HEK293T (cell line): ENCODE results near the gene MYO9A.

ENCODE experiments used
- CTCF ChIA-PET: fragments of 350-600 bp; formaldehyde crosslinking; extraction: SDS; loops from one replicate; lab custom pipeline; 2021; ENCODE audit warnings: antibody characterized with exemption, inconsistent platforms; lab: Yijun Ruan, JAX
- POLR2A ChIA-PET: fragments of 350-600 bp; formaldehyde crosslinking; extraction: SDS; loops from one replicate; lab custom pipeline; 2020; ENCODE audit warnings: antibody characterized with exemption, inconsistent platforms; lab: Yijun Ruan, JAX
- DNase-seq: peaks from one replicate; pipeline ENCODE4 v3.0.0; 2012; ENCODE audit warnings: mixed read lengths; ENCODE audit errors: extremely low spot score
- ARNT ChIP-seq: fragments of 450-650 bp; IDR thresholded peaks from 2 replicates; pipeline ENCODE4 v1.6.1; 2017; ENCODE audit warnings: mild to moderate bottlenecking
- BHLHE40 ChIP-seq: fragments of 450-650 bp; IDR thresholded peaks from 2 replicates; pipeline ENCODE4 v1.6.1; 2016; ENCODE audit warnings: mild to moderate bottlenecking, moderate library complexity, borderline replicate concordance
- CTBP1 ChIP-seq: fragments of 450-650 bp; IDR thresholded peaks from 2 replicates; pipeline ENCODE4 v1.6.1; 2016; ENCODE audit warnings: borderline replicate concordance
- ELF4 ChIP-seq: fragments of 450-650 bp; IDR thresholded peaks from 2 replicates; pipeline ENCODE4 v1.6.1; 2017; ENCODE audit warnings: antibody characterized with exemption
- FOXA1 ChIP-seq: fragments of 450-650 bp; IDR thresholded peaks from 2 replicates; pipeline ENCODE4 v1.6.1; 2016; ENCODE audit warnings: mild to moderate bottlenecking
- FOXK2 ChIP-seq: fragments of 450-650 bp; IDR thresholded peaks from 2 replicates; pipeline ENCODE4 v1.6.1; 2016; ENCODE audit warnings: mild to moderate bottlenecking
- FOXM1 ChIP-seq: fragments of 450-650 bp; IDR thresholded peaks from 2 replicates; pipeline ENCODE4 v1.6.1; 2017; ENCODE audit warnings: mild to moderate bottlenecking, borderline replicate concordance
- HDGF ChIP-seq: fragments of 450-650 bp; IDR thresholded peaks from 2 replicates; pipeline ENCODE4 v1.6.1; 2017; ENCODE audit warnings: antibody characterized with exemption, borderline replicate concordance
- L3MBTL2 ChIP-seq: fragments of 450-650 bp; conservative IDR thresholded peaks from 2 replicates; pipeline ENCODE4 v1.6.1; 2016; ENCODE audit warnings: mild to moderate bottlenecking
- LEF1 ChIP-seq: fragments of 450-650 bp; IDR thresholded peaks from 2 replicates; pipeline ENCODE4 v1.6.1; 2017; ENCODE audit warnings: mild to moderate bottlenecking, borderline replicate concordance
- NFRKB ChIP-seq: fragments of 450-650 bp; IDR thresholded peaks from 2 replicates; pipeline ENCODE4 v1.6.1; 2016; ENCODE audit warnings: mild to moderate bottlenecking, moderate library complexity
- SP1 ChIP-seq: fragments of 450-650 bp; IDR thresholded peaks from 2 replicates; pipeline ENCODE4 v1.6.1; 2017
- SUZ12 ChIP-seq: fragments of 450-650 bp; IDR thresholded peaks from 2 replicates; pipeline ENCODE4 v1.6.1; 2016; ENCODE audit warnings: mild to moderate bottlenecking
- TARDBP ChIP-seq: fragments of 450-650 bp; IDR thresholded peaks from 2 replicates; pipeline ENCODE4 v1.6.1; 2016
- ZNF384 ChIP-seq: fragments of 450-650 bp; IDR thresholded peaks from 2 replicates; pipeline ENCODE4 v1.6.1; 2016
- TF ChIP-seq, protein P1 (sequence below): fragments of 450-650 bp; IDR thresholded peaks from 2 replicates; pipeline ENCODE4 v1.6.1; 2016

Gene MYO9A

DNA sequence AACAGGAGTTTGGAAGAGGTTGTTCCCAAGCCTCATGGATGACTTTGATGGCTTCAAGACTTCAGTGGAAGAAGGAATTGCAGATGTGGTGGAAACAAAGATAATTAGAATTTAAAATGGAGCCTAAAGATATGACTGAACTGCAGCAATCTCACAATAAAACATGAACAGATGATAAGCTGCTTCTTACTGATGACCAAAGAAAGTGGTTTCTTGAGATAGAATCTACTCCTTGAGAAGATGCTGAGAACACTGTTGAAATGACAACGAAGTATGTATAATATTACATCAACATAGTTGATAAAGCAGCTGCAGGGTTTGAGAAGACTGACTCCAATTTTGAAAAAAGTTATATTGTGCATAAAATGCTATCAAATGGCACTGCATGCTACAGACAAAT, 21.2 kb downstream of the MYO9A start:
- TF ChIP-seq HDGF (no peak), L3MBTL2 (no peak), ELF4 (no peak), LEF1 (no peak), NFRKB (no peak), CTBP1 (no peak), SUZ12 (no peak), TARDBP (no peak), SP1 (no peak), FOXM1 (no peak)
- TF ChIP-seq, protein P1, sequence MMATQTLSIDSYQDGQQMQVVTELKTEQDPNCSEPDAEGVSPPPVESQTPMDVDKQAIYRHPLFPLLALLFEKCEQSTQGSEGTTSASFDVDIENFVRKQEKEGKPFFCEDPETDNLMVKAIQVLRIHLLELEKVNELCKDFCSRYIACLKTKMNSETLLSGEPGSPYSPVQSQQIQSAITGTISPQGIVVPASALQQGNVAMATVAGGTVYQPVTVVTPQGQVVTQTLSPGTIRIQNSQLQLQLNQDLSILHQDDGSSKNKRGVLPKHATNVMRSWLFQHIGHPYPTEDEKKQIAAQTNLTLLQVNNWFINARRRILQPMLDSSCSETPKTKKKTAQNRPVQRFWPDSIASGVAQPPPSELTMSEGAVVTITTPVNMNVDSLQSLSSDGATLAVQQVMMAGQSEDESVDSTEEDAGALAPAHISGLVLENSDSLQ: no peak
- DNase-seq: no peak
- ChIA-PET CTCF (no interaction called here), POLR2A (no interaction called here)

DNA sequence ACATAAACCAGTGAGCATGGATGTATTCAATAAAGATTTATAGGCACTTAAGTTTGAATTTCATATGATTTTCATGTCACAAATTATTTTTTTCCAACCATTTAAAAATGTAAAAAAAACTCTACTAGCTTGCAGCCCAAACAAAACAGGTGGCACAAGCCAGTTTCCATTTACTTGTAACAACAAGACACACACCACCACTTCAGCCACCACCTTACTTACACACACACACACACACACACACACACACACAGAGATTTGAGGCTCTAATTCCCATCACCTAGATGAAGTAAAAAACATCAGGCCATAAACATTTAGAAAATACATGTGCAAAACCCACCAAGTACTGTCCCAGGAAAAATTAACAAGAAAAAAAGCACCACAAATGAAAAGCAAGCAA, 25.3 kb downstream of the MYO9A start:
- POLR2A ChIA-PET: interaction anchor here (0.8 kb wide), 1 partner anchor 25 kb away, joined by 4 read pairs; the partner anchor contains the start of genes MYO9A and SENP8
- CTCF ChIA-PET: no interaction called here
- TF ChIP-seq TARDBP (no peak), SUZ12 (no peak), SP1 (no peak)
- DNase-seq: no peak

DNA sequence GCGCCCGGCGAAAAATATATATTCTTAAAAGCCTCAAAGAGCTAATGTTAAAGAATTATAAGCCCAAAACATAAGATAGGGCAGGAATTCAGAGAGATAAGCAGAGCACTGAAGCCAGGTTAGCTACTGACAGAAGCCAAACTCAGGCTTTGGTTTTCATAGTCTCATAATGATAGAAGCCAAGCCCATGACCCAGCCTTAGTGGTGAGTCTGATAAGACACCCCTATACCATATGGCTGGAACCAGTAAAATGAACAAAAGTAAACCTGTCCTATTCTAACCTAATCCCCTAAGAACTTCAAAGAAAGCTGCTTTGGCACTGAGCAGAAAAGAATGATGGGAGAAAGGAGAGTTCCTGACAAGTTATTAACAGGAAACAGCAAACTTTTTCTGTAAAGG, 25.9 kb downstream of the MYO9A start:
- no peak for TF ChIP-seq LEF1
- no peak for TF ChIP-seq TARDBP
- TF ChIP-seq FOXM1: no peak
- TF ChIP-seq ARNT: no peak
- no peak for TF ChIP-seq FOXK2
- TF ChIP-seq FOXA1: no peak
- TF ChIP-seq SP1: no peak
- DNase-seq: no peak
- POLR2A ChIA-PET: interaction anchor here (0.8 kb wide), 1 partner anchor 26 kb away, joined by 4 read pairs; the partner anchor contains the start of genes MYO9A and SENP8
- CTCF ChIA-PET: interaction anchor here (0.5 kb wide), 1 partner anchor 307 kb away, joined by 3 read pairs; no protein-coding TSS in a partner anchor

DNA sequence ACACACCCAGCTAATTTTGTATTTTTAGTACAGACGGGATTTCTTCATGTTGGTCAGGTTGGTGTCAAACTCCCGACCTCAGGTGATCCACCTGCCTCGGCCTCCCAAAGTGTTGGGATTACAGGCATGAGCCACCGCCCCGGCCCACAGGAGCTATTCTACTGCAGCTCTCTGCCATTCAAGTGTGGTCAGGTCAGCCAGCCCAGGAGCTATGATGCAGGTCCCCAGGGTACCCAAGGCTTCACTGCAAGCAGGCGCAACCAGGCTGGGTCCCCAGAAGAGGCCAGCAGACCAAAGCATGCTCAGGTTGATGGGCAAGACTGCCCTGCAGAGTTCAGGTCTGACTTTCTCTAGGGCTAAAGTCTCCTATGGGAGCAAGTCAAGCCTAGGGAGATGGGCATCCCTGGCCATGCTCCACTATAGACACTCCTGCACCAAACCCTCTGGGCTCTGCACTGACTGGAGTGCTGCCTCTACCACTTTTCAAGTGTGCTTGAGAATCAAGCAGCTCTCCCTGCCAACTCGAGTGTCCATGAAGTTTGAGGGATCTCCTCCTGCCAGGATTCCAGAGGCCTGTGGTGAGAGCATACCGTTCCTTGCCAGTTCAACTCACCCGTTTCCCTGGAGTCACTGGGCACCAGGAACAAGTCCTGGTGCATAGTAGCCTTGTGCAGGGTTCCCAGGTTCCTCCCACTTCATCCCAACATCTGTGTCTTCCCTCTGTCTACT, 30.9 kb downstream of the MYO9A start:
- POLR2A ChIA-PET: no interaction called here
- TF ChIP-seq FOXA1: no peak
- no peak for TF ChIP-seq FOXM1
- no peak for TF ChIP-seq HDGF
- no peak for TF ChIP-seq ZNF384
- TF ChIP-seq, protein P1: no peak
- TF ChIP-seq SUZ12: no peak
- TF ChIP-seq LEF1: no peak
- TF ChIP-seq CTBP1: no peak
- CTCF ChIA-PET: no interaction called here
- DNase-seq: no peak

DNA sequence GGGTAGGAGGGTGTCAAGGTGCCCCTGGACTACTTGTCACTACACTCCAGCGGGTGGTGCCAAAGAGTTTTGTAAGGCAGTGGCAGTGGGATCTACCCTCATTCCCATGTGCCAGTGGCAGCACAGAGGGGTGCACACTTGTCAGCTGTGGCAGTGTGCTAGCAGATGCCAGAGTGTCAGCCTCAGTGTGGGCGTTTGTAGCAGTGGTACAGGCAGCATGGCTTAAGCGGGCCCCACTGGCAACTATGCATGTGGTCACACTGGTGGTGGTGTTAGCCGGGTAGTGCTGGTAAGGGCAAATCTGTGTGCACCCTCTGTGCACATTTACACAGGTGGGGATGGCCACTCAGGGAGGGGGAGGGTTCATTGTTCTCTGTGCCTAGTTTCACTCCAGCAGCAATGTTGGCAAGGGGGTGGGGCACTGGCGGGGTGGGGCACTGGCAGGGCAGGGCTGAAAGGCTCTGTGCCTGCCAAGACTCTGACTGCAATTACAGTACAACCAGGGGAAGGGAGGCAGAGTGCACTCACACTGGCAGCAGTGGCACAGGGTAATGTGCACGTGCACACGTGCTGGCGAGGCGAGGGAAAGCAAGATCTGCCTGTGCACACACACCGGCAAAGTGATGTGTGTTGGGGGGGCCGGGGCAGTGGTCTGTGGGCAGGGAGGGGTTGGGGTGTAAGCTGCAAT, 31.8 kb downstream of the MYO9A start:
- no peak for DNase-seq
- TF ChIP-seq FOXK2 (no peak), FOXA1 (no peak), LEF1 (no peak), NFRKB (no peak), TARDBP (no peak), ELF4 (no peak), ZNF384 (no peak), FOXM1 (no peak), BHLHE40 (no peak), L3MBTL2 (no peak), HDGF (no peak)
- TF ChIP-seq, protein P1: no peak
- ChIA-PET POLR2A (no interaction called here), CTCF (interaction anchor here (0.6 kb wide), 1 partner anchor 140 kb away, joined by 3 read pairs; no protein-coding TSS in a partner anchor)

DNA sequence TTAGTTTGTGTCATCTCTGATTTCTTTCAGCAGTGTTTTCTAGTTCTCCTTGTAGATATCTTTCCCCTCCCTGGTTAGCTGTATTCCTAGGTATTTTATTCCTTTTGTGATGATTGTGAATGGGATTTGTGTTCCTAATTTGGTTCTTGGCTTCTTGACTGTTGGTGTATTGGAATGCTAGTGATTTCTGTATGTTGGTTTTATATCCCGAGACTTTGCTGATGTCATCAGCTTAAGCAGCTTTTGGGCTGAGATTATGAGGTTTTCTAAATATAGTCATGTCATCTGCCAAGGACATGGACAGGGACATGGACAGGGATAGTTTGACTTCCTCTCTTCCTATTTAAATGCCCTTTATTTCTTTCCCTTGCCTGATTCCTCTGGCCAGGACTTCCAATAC, 35.8 kb downstream of the MYO9A start:
- ChIA-PET CTCF (no interaction called here), POLR2A (no interaction called here)
- TF ChIP-seq SP1: no peak
- DNase-seq: no peak
